ENCODE measurements around the gene GRHL1. TPM values are rescaled to one million over a fixed set of nuclear protein-coding genes. Genes with fewer than 3 reads are reported as not detected.

Gene GRHL1
- total RNA-seq, 1 experiment from 2014 or later = 2.5 TPM

GRCh38 chr2:10002109-10002508, 50.6 kb downstream of the GRHL1 start:
- H2AK5ac ChIP-seq (ENCODE audit: insufficient read length, low read length) = no peak overlapping the region
- Mint-ChIP-seq H3K4me1 (peaks cover 6 to 15% of the 10 kb centered on the region in 2 experiments), H3K4me3 (no peak overlapping the region), H3K9me3 (no peaks in the 10 kb centered on the region), H3K36me3 (ENCODE audit: insufficient read depth in 1 of 3, low read depth in 3 of 3) (no peaks in the 10 kb centered on the region), H3K27ac (no peak overlapping the region), H3K27me3 (ENCODE audit: low read depth) (no peaks in the 10 kb centered on the region)
- H3K9ac ChIP-seq (ENCODE audit: extremely low read depth, insufficient read length, low read length) = no peak overlapping the region
- H2BK12ac ChIP-seq (ENCODE audit: insufficient read length, low read depth, low read length) = no peak overlapping the region
- H3K56ac ChIP-seq (ENCODE audit: insufficient read length, low read depth, low read length) = no peak overlapping the region
- no peaks in the 10 kb centered on the region for H3K23me2 ChIP-seq (ENCODE audit: insufficient read length, low read depth, low read length, poor library complexity, severe bottlenecking)
- H4K8ac ChIP-seq (replicated peaks; ENCODE audit: insufficient read length, low read depth, low read length) = no peak overlapping the region
- no peak overlapping the region for H3K4ac ChIP-seq (ENCODE audit: low read depth, low read length)
- no peaks in the 10 kb centered on the region for H3K79me2 ChIP-seq (ENCODE audit: insufficient read depth, low read length)
- H3T11ph ChIP-seq (ENCODE audit: low read length) = no peak overlapping the region
- no peak overlapping the region for H3K14ac ChIP-seq (ENCODE audit: insufficient read depth, low read length)
- no peak overlapping the region for H2BK15ac ChIP-seq (ENCODE audit: low read depth, low read length)
- H4K91ac ChIP-seq (ENCODE audit: insufficient read length, low read depth, low read length) = no peak overlapping the region
- no peaks in the 10 kb centered on the region for H3K9me3 ChIP-seq (ENCODE audit: control insufficient read depth, low read depth, low read length)
- no peak overlapping the region for H2BK20ac ChIP-seq (ENCODE audit: low read depth, low read length, poor library complexity, severe bottlenecking)
- no CpG with 5 or more reads among the region's 5 CpGs for WGBS (ENCODE audit: extremely low coverage, insufficient read length, low lambda C conversion rate)
- no peak overlapping the region for H4K5ac ChIP-seq (ENCODE audit: insufficient read length, low read depth, low read length)
- DNase-seq = no peak
- H3K27ac ChIP-seq (ENCODE audit: insufficient read length, low read depth, low read length) = no peak overlapping the region
- no peak overlapping the region for H2BK120ac ChIP-seq (ENCODE audit: low read depth, low read length, poor library complexity, severe bottlenecking)
- H3K4me2 ChIP-seq (ENCODE audit: insufficient read depth, insufficient read length, low read length) = no peak overlapping the region
- no peaks in the 10 kb centered on the region for H3K27me3 ChIP-seq (ENCODE audit: insufficient read depth, low read length)
- no peaks in the 10 kb centered on the region; the same call in 1 of the 2 replicates for H3K4me1 ChIP-seq (ENCODE audit: insufficient read depth, low read length)
- no peaks in the 10 kb centered on the region for H4K20me1 ChIP-seq (ENCODE audit: control insufficient read depth, insufficient read depth, insufficient read length)
- no peak overlapping the region for H2BK5ac ChIP-seq (ENCODE audit: insufficient read length, low read length)
- H3K79me1 ChIP-seq (ENCODE audit: insufficient read depth, low read depth, low read length, poor library complexity, severe bottlenecking) = no peaks in the 10 kb centered on the region
- TF ChIP-seq CTCF (conservative IDR thresholded peaks at IDR 0.05) = no peak
- H2AFZ ChIP-seq (ENCODE audit: low read length) = no peak overlapping the region
- no peak overlapping the region for H3K18ac ChIP-seq (ENCODE audit: insufficient read length, low read depth, low read length)
- no peak overlapping the region for H3K23ac ChIP-seq (ENCODE audit: insufficient read length, low read depth, low read length)
